GM08714 (cell line): ENCODE results near the gene ELMO1.

Experiments
- H3K4me3 ChIP-seq: fragments of 200-500 bp; sonication (Bioruptor generic); 2 replicates; pipeline ENCODE4 v1.5.1; 2014; ENCODE audit warnings: mild to moderate bottlenecking, low read length, inconsistent platforms
- ZNF274 ChIP-seq: IDR thresholded peaks from 2 replicates; pipeline ENCODE4 v1.6.1; 2012; ENCODE audit warnings: mild to moderate bottlenecking, low read depth, low read length

Gene ELMO1

GRCh38 chr7:37368540-37368939 is 80.1 kb downstream of the ELMO1 start:
- no peak for TF ChIP-seq ZNF274
- H3K4me3 ChIP-seq: no peak overlapping the region

GRCh38 chr7:37367010-37367409 is 81.7 kb downstream of the ELMO1 start:
- H3K4me3 ChIP-seq: no peak overlapping the region
- TF ChIP-seq ZNF274: no peak

DNA sequence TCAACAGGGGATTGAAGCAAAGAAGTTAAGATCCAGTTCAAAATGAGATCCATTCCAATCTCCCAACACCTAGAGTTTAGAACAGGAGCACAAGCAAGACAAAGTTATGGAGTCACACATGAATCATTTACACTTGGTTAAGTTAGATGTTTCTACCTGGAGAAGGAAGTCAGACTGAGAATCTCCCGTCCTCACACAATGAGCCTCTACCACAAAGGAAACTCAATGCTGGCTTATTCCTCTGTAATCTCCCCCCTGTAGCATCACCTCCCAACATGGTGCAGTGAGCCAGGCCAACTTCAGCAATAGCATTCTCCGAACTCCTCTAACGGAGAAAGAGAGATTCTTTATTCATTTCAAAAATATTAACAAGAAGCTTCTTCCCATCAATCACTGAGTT is 82.2 kb downstream of the ELMO1 start:
- no peak for TF ChIP-seq ZNF274
- H3K4me3 ChIP-seq: no peak overlapping the region

DNA sequence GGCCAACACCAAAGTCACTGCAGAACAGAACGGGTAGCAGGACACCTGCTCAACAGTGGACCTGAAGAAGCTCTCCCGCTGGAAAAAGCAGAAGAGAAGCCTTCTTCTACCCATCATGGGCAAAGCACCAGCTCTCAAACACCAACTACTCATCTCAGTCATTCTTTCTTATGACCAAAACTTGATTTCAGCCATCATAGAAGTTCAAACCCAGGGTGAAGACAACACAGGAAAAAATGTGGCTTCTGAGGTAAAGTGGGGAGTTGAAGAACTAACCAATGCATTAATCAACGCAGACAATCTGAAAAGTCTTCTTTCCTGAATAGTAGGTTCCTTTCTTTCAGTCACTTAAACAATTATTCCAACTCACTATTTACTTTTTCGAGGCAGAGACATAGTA is 83.3 kb downstream of the ELMO1 start:
- no peak overlapping the region for H3K4me3 ChIP-seq
- TF ChIP-seq ZNF274: no peak

- no peak overlapping the region for H3K4me3 ChIP-seq
- TF ChIP-seq ZNF274: no peak
Observed at GRCh38 chr7:37364856-37365255, 83.8 kb downstream of the ELMO1 start.

- H3K4me3 ChIP-seq: no peak overlapping the region
- TF ChIP-seq ZNF274: no peak
Observed at GRCh38 chr7:37363536-37364491, 84.8 kb downstream of the ELMO1 start.

DNA sequence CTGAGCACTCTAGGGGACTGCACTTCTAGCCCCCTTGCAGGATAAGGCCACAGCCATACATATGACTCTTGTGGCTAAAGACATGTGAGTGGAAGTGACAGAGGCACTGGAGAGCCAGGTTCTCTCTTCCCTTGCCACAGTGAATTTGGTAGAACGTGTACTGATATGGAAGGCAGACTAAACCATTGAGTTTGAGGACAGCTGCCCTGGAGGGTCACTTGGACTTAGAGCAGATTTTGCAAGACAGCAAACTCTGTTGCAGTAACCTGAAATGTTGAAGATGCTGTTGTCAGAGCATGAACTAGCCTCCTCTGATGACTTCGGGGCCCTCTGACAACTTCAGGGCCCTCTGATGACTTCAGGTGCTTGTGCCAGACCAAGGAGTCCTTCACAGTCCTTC is 85.9 kb downstream of the ELMO1 start:
- TF ChIP-seq ZNF274: no peak
- no peak overlapping the region for H3K4me3 ChIP-seq

GRCh38 chr7:37360484-37360883 is 88.2 kb downstream of the ELMO1 start:
- TF ChIP-seq ZNF274: no peak
- no peak overlapping the region for H3K4me3 ChIP-seq

DNA sequence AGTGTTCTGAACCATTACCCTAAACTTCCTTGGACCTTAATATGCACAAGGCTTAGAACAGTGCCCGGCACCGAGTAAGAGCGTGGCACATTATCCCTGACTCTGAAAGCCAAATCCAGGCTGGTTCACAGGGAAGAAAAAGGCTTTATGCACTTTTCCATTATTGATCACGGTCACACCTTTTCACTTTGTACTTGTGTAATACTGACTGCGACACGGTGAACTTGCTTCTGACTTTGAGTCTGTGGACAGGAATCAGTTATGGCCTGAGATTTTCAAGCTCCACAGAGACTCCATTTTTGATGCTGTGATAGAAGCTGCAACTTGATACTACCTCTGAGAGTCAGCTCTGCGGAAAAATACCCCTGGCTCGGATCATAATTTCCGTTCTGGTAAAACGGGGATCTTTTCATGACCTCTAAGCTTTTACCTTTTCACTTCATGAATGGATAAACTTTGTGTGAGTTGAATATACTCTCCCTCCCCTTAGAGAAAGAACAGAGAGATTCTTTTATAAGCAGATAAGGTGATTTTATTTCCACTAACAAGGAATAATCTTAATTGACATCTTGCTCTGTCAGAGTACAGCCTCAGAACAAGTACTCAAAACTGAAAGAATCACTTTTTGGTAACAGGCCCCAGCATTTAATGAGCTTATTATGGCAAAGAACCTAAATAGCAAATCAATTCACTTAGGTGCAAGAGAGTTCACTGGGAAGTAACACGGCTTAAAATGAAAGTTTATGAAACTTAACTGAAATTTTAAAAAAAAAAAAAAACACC is 88.8 kb downstream of the ELMO1 start:
- no peak overlapping the region for H3K4me3 ChIP-seq
- TF ChIP-seq ZNF274: no peak

GRCh38 chr7:37359180-37359579 is 89.5 kb downstream of the ELMO1 start:
- no peak for TF ChIP-seq ZNF274
- no peak overlapping the region for H3K4me3 ChIP-seq

DNA sequence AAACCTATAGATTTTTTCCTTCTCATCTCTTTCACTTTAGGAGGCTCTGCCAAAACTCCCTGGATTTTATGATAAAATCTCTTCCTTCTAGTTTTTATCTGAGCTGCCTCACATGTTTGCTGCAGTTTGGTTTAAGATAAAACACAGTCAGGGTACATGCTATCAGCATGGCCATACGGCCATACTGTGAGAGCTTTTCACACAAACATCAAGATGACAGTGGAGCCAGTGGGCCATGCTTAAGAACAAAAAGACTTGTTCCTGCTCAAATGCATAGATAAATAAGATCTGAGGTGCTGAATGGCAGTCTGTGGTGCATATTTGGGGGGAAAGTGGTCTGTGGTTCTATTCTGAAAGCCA is 91.0 kb downstream of the ELMO1 start:
- no peak for TF ChIP-seq ZNF274
- no peak overlapping the region for H3K4me3 ChIP-seq

DNA sequence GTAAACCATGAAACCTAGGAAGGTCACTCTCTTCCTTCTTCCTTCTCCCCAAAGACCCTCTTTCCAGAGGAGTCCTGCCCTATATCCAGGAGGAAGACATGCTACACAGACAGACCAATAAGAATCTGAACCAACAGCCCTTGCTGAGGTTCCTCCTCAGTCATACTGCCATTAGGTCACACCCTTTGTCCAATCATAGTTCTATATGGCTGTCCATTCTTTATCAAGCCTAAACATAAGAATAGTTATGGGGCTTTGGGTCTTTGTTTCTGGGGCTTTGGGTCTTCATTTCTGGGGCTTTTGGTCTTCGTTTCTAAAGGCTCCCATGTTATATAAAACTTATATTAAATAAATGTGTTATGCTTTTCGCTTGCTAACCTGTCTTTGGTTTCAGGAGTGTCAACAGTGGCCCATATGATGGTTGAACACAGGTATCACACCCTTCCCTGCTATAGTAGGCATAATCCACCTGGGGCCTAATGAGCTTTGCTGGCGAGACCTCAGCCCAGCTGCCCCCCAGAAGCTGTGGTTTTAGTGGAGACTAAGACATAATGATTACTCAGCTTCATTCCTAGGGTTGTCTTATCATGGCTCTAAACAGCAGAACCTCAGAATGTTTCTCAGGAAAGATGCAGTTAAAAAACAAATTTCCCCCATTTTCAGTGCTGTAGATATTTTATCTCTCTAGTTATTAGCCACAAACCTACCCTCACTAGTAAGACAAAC is 91.6 kb downstream of the ELMO1 start:
- H3K4me3 ChIP-seq: no peak overlapping the region
- no peak for TF ChIP-seq ZNF274

DNA sequence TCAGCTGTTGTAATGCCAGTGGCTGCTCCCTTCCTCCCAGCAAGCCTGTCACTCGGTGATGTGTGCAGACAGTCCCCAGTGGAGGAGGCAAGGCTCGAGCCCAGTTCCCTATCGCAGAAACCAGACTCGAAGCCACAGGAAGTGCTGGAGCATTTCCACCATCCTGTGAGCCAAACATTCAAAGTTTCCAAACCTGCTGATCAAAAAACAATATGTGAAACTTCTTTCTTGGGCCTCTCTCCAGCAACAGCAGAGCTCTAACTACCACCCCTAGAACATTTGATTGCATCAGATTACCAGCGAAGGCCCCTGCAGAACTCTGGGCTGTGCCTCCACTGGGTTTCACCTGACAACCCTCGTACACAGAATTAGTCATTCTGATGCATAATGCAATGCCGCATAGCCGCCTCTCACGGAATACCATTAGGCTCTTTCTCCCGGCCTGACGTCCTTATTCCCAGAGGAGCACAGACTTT is 94.0 kb downstream of the ELMO1 start:
- TF ChIP-seq ZNF274: no peak
- H3K4me3 ChIP-seq: no peak overlapping the region

- peak overlapping the region; percentile 90; the same call in 1 of the 2 replicates for H3K4me3 ChIP-seq
- TF ChIP-seq ZNF274: no peak
Observed at GRCh38 chr7:37353949-37354655, 94.6 kb downstream of the ELMO1 start.
